Measurements from ENCODE around the gene ZNF784. TPM values are rescaled to one million over a fixed set of nuclear protein-coding genes. Genes with fewer than 3 reads are reported as not detected.

Gene ZNF784
- total and polyA plus RNA-seq, 9 donors, result 6.0 to 16.9 (median 11.7) TPM

GRCh38 chr19:55649268-55650125, 25.1 kb upstream of the ZNF784 start:
- H3K4me3 ChIP-seq, result peak overlapping the region; percentile 63
- H3K27ac ChIP-seq, result peak overlapping the region in 1 of 2 donors; percentile 78
- peak in 1 of 5 donors; percentile 41 for DNase-seq
- H3K9me3 ChIP-seq, result no peaks in the 10 kb centered on the region
- TF ChIP-seq EP300 (IDR thresholded peaks at IDR 0.05) (no peak), POLR2A (IDR thresholded peaks at IDR 0.05) (no peak)
- TF ChIP-seq, protein P1, sequence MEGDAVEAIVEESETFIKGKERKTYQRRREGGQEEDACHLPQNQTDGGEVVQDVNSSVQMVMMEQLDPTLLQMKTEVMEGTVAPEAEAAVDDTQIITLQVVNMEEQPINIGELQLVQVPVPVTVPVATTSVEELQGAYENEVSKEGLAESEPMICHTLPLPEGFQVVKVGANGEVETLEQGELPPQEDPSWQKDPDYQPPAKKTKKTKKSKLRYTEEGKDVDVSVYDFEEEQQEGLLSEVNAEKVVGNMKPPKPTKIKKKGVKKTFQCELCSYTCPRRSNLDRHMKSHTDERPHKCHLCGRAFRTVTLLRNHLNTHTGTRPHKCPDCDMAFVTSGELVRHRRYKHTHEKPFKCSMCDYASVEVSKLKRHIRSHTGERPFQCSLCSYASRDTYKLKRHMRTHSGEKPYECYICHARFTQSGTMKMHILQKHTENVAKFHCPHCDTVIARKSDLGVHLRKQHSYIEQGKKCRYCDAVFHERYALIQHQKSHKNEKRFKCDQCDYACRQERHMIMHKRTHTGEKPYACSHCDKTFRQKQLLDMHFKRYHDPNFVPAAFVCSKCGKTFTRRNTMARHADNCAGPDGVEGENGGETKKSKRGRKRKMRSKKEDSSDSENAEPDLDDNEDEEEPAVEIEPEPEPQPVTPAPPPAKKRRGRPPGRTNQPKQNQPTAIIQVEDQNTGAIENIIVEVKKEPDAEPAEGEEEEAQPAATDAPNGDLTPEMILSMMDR (IDR thresholded peaks at IDR 0.05), result no peak
- intact Hi-C loops (cut with DNase I), result no loop called here
- H3K4me1 ChIP-seq (ENCODE audit: insufficient read depth), result peaks cover 8% of the 10 kb centered on the region
- no peaks in the 10 kb centered on the region for H3K27me3 ChIP-seq
- no peaks in the 10 kb centered on the region for H3K36me3 ChIP-seq
- 74 to 82% (median 76%) methylated on average over 14 to 17 of the region's 17 CpGs for WGBS, 3 donors

DNA sequence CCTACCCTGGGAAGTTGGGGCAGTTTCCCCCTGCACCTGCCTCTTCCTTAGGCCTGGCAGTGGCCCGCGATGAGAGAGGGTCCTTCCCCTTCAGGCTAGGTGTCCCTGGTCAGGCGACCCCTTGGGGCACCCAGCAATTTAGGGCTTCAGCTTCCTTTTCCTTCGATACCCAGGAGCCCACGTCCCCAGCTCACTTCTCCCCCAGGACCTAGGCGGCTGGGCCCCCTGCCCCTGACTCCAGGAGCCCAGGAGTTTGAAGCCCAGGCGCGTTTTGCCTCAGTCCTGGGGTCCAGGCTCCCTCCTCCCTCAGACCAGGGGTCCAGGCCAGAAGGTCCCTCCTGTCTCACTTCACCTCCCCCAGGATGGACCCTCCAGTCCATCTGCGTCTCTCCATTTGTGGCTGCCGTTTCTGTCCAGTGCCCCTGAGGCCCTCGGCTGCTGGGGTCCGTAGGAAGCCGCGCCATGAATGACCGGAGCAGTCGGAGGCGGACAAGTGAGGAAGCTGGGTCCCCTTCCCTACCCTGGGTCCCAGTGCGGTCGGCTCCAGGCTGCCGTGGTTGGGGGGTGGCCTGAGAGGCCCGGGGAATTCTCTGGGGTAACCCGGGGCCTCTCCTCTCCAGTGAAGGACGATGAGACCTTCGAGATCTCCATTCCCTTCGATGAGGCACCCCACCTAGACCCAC, 24.4 kb upstream of the ZNF784 start:
- peak in 2 of 5 donors; percentile 30 to 46 for DNase-seq
- intact Hi-C loops (cut with DNase I), result no loop called here
- H3K4me1 ChIP-seq (ENCODE audit: insufficient read depth), result peaks cover 11% of the 10 kb centered on the region

DNA sequence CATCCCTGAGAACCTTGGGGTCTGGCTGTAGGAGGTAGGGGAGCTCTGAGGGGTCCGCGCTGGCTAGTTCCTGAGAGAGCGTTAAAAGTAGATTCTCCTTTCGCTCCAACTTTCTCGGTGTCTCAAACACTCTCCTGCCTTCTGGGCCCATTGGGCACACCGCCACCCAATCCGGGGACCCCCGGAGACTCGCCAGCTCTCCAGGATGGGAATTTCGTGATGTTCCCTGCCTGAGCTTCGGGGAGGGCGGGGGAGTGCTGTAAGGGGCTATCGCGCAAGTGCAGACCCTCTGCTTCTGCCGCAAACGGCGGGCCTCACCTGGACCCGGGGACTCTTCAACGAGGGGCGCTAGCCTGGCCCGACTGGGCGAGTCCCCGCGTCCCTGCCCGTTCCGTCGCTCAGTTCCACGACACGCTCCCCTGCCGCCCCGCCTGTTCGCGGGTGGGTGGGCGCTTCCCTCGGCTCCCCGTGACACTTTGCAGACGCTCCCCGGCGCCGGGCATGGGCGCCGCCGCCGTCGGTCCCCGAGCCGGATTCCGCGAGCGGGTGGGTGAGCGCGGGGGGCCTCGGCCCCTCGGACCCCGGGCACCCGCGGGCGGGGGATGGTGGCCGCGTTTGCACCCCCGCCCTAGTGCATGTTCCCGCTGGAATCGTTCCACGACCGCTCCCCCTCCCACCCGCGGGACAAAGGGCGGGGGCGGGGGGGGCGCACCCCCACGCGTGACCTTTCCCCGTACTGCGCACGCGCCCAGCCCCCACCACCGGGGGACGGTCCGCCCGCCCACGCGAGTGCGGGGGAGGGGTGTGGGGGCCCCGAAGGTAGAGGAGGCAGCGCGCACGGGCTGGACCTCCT, 23.6 kb upstream of the ZNF784 start, which contains the start of gene CCDC106:
Gene CCDC106 (plus strand): TSS at position 481 of the 853 bp plus-strand sequence. CDS start 835 bp downstream, outside the sequence.
- 0 to 1% (median 1%) methylated on average over 54 to 87 of the region's 87 CpGs for WGBS, 3 donors
- peaks cover 11% of the 10 kb centered on the region for H3K4me1 ChIP-seq (ENCODE audit: insufficient read depth)

More for the DNA sequence above, 24.4 kb upstream of the ZNF784 start:
- TF ChIP-seq EP300 (IDR thresholded peaks at IDR 0.05) (no peak), POLR2A (IDR thresholded peaks at IDR 0.05) (no peak)
- Histone ChIP-seq H3K27ac (peak overlapping the region; percentile 78 to 85), H3K36me3 (no peaks in the 10 kb centered on the region), H3K4me3 (peak overlapping the region; percentile 63), H3K27me3 (no peaks in the 10 kb centered on the region), H3K9me3 (no peaks in the 10 kb centered on the region)
- WGBS, 3 donors, result 9 to 23% (median 14%) methylated on average over 24 to 25 of the region's 25 CpGs

GRCh38 chr19:55646889-55647731, 22.7 kb upstream of the ZNF784 start:
- peak in 1 of 5 donors; percentile 47 for DNase-seq
- WGBS, 3 donors, result 36 to 41% (median 36%) methylated on average over 14 of the region's 14 CpGs
- Histone ChIP-seq H3K27me3 (no peaks in the 10 kb centered on the region), H3K27ac (peak overlapping the region; percentile 78 to 85), H3K36me3 (no peaks in the 10 kb centered on the region), H3K9me3 (no peaks in the 10 kb centered on the region), H3K4me3 (peak overlapping the region; percentile 63), H3K4me1 (ENCODE audit: insufficient read depth) (peaks cover 14% of the 10 kb centered on the region)
- intact Hi-C loops (cut with DNase I), result no loop called here
- TF ChIP-seq EP300 (IDR thresholded peaks at IDR 0.05) (no peak), POLR2A (IDR thresholded peaks at IDR 0.05) (no peak)
- TF ChIP-seq, protein P1 (IDR thresholded peaks at IDR 0.05), result no peak

More for the DNA sequence above, 23.6 kb upstream of the ZNF784 start, which contains the start of gene CCDC106:
- Histone ChIP-seq H3K27me3 (no peaks in the 10 kb centered on the region), H3K4me3 (peak within 1 kb of the TSS; percentile 63), H3K36me3 (no peaks in the 10 kb centered on the region), H3K27ac (peak within 1 kb of the TSS; percentile 78 to 85), H3K9me3 (no peaks in the 10 kb centered on the region)
- intact Hi-C loops (cut with DNase I), result no loop called here
- TF ChIP-seq EP300 (IDR thresholded peaks at IDR 0.05), result no peak
- TF ChIP-seq, protein P1 (IDR thresholded peaks at IDR 0.05), result no peak
- no peak for TF ChIP-seq POLR2A (IDR thresholded peaks at IDR 0.05)
- DNase-seq, result peak; percentile 80 to 87 (median 83)
